Tongue (tissue), 2 donors: ENCODE data around the gene TSPAN13. TPM values are rescaled to one million over a fixed set of nuclear protein-coding genes. Genes with fewer than 3 reads are reported as not detected.
"Not testable (repeated sequence)": the region's sequence is repeated elsewhere in the genome, so short reads cannot be mapped to it uniquely, and the experiment has no call there.

Source experiments
- DNase-seq: peaks from one replicate; pipeline ENCODE4 v3.0.0-alpha.2; 2015
- total RNA-seq: library from RNA; depleted of rRNA; stranded (reverse); fragments of >200 nt; gene quantifications from one replicate; pipeline ENCODE4 v1.2.3, GENCODE V29; 2014

TSPAN13 gene
- total RNA-seq, 1 donor from 2014 or later, result 33.8 TPM

GRCh38 chr7:16740996-16741395 is 12.6 kb upstream of the TSPAN13 start:
- DNase-seq, result no peak

- DNase-seq, result no peak
These were observed 11.9 kb upstream of the TSPAN13 start for GRCh38 chr7:16741676-16742075.

- no peak for DNase-seq
These were observed 11.0 kb upstream of the TSPAN13 start for GRCh38 chr7:16742547-16742946.

GRCh38 chr7:16743236-16743635 is 10.3 kb upstream of the TSPAN13 start:
- no peak for DNase-seq

- DNase-seq, result no peak
These were observed 8.9 kb upstream of the TSPAN13 start for GRCh38 chr7:16744518-16745250.

- DNase-seq, result no peak
These were observed 7.9 kb upstream of the TSPAN13 start for GRCh38 chr7:16745645-16746044.

- DNase-seq, result peak; percentile 43
These were observed 6.5 kb upstream of the TSPAN13 start for GRCh38 chr7:16747102-16747501.

- peak; percentile 59 for DNase-seq
These were observed 639 bp downstream of the TSPAN13 start for GRCh38 chr7:16753932-16754855.

GRCh38 chr7:16754856-16755317 is 1.3 kb downstream of the TSPAN13 start:
- peak; percentile 46 for DNase-seq

- peak; percentile 9 for DNase-seq
These were observed 1.8 kb downstream of the TSPAN13 start for GRCh38 chr7:16755397-16755796.

- DNase-seq, result no peak
These were observed 4.5 kb downstream of the TSPAN13 start for GRCh38 chr7:16758036-16758435.

GRCh38 chr7:16758631-16759611 is 5.4 kb downstream of the TSPAN13 start:
- DNase-seq, result no peak

- DNase-seq, result no peak
These were observed 6.3 kb downstream of the TSPAN13 start for GRCh38 chr7:16759840-16760239.

- DNase-seq, result no peak
These were observed 8.6 kb downstream of the TSPAN13 start for GRCh38 chr7:16762177-16762576.

GRCh38 chr7:16764942-16765341 is 11.4 kb downstream of the TSPAN13 start:
- no peak for DNase-seq

GRCh38 chr7:16765436-16765859 is 11.9 kb downstream of the TSPAN13 start:
- no peak for DNase-seq

- not testable (repeated sequence) for DNase-seq
These were observed 16.4 kb downstream of the TSPAN13 start for GRCh38 chr7:16769994-16770393.

- peak; percentile 52 for DNase-seq
These were observed 17.2 kb downstream of the TSPAN13 start for GRCh38 chr7:16770657-16771329.

GRCh38 chr7:16773326-16773725 is 19.8 kb downstream of the TSPAN13 start:
- no peak for DNase-seq

- no peak for DNase-seq
These were observed 20.3 kb downstream of the TSPAN13 start for GRCh38 chr7:16773884-16774283.

GRCh38 chr7:16774294-16774693 is 20.7 kb downstream of the TSPAN13 start:
- DNase-seq, result no peak
